Breast epithelium (tissue), 4 donors: ENCODE data around the gene GABRA5. TPM values are rescaled to one million over a fixed set of nuclear protein-coding genes. Genes with fewer than 3 reads are reported as not detected.

Experiments used
- DNase-seq, 2 donors: peaks; one replicate each; pipeline ENCODE4 v3.0.0-alpha.2; 2019; ENCODE audit warnings: low spot score in 2 of 2
- H3K27ac ChIP-seq, 2 donors: fragments of 200-600 bp; sonication (generic) in 1 of 2; one replicate each; pipeline ENCODE4 v1.5.1; 2016 to 2019; ENCODE audit warnings: mild to moderate bottlenecking in 1 of 2
- H3K27me3 ChIP-seq, 2 donors: fragments of 200-600 bp; sonication (generic) in 1 of 2; one replicate each; pipeline versions ENCODE4 v1.5.1 to v1.6.0; 2017 to 2019; ENCODE audit warnings: control low read depth in 1 of 2, mild to moderate bottlenecking in 1 of 2
- H3K36me3 ChIP-seq: fragments of 200-600 bp; one replicate; pipeline ENCODE4 v1.5.1; 2019
- H3K4me1 ChIP-seq, 2 donors: fragments of 200-600 bp; sonication (generic); one replicate each; pipeline ENCODE4 v1.5.1; 2016 to 2019; ENCODE audit warnings: control low read depth in 1 of 2
- H3K4me3 ChIP-seq, 3 donors: fragments of 200-600 bp; sonication (generic); 1 replicate in 2 of 3; 2 replicates in 1 of 3; pipeline ENCODE4 v1.5.1; 2016 to 2019; ENCODE audit warnings: mild to moderate bottlenecking in 3 of 3, moderate library complexity in 2 of 3
- H3K9me3 ChIP-seq, 2 donors: fragments of 200-600 bp; sonication (generic) in 1 of 2; one replicate each; pipeline ENCODE4 v1.5.1; 2016 to 2019; ENCODE audit warnings: control low read depth in 1 of 2
- CTCF ChIP-seq, 3 donors: fragments of 450-650 bp; IDR thresholded peaks; one replicate each; pipeline ENCODE4 v1.5.1; 2016 to 2017; ENCODE audit warnings: antibody characterized with exemption in 3 of 3, mild to moderate bottlenecking in 3 of 3, moderate library complexity in 3 of 3
- POLR2A ChIP-seq: fragments of 450-650 bp; IDR thresholded peaks from one replicate; pipeline ENCODE4 v1.6.1; 2016; ENCODE audit warnings: antibody characterized with exemption, mild to moderate bottlenecking, moderate library complexity
- POLR2AphosphoS5 ChIP-seq, 3 donors: sonication (generic); formaldehyde crosslinking; IDR thresholded peaks; one replicate each; pipeline ENCODE4 v1.6.1; 2017; ENCODE audit warnings: antibody characterized with exemption in 3 of 3
- intact Hi-C: fragments of 100-400 bp; cut with DNase I; formaldehyde crosslinking; loops from one replicate; pipeline ENCODE4 v1.15.1; 2023; ENCODE audit warnings: low total_unique reads
- total RNA-seq, 3 donors: library from RNA; depleted of rRNA; stranded (reverse); fragments of >200 nt; gene quantifications; one replicate each; pipeline ENCODE4 v1.1.0, GENCODE V29; 2016

Gene GABRA5
- total RNA-seq, 3 donors from 2014 or later: not detected

- Histone ChIP-seq H3K36me3 (no peaks in the 10 kb centered on the region), H3K4me1 (no peaks in the 10 kb centered on the region), H3K27ac (no peak overlapping the region), H3K9me3 (no peaks in the 10 kb centered on the region), H3K27me3 (peaks cover 0 to 28% of the 10 kb centered on the region in 2 donors), H3K4me3 (no peak overlapping the region)
- no peak for TF ChIP-seq POLR2AphosphoS5 (IDR thresholded peaks at IDR 0.05)
- no peak for TF ChIP-seq CTCF (IDR thresholded peaks at IDR 0.05)
- TF ChIP-seq POLR2A: no peak
- no peak for DNase-seq
- intact Hi-C loops: no loop called here
Observed at GRCh38 chr15:26968806-26969205, 101.9 kb downstream of the GABRA5 start.

GRCh38 chr15:26970712-26971210 lies 103.9 kb downstream of the GABRA5 start, which contains the start of gene GABRG3:
TSS of gene GABRG3 (plus strand) at chr15:26971181.
- TF ChIP-seq POLR2A (no peak), CTCF (IDR thresholded peaks at IDR 0.05) (no peak), POLR2AphosphoS5 (IDR thresholded peaks at IDR 0.05) (no peak)
- Histone ChIP-seq H3K4me1 (no peaks in the 10 kb centered on the region), H3K36me3 (no peaks in the 10 kb centered on the region), H3K4me3 (peak within 1 kb of the TSS in 2 of 3 donors; percentile 48 to 62), H3K9me3 (no peaks in the 10 kb centered on the region), H3K27ac (no peak within 1 kb of the TSS), H3K27me3 (peaks cover 0 to 28% of the 10 kb centered on the region in 2 donors)
- DNase-seq: no peak
- intact Hi-C loops: no loop called here

GRCh38 chr15:26971271-26972018 lies 104.6 kb downstream of the GABRA5 start:
- Histone ChIP-seq H3K4me1 (no peaks in the 10 kb centered on the region), H3K27ac (no peak overlapping the region), H3K27me3 (peaks cover 0 to 28% of the 10 kb centered on the region in 2 donors), H3K9me3 (no peaks in the 10 kb centered on the region), H3K36me3 (no peaks in the 10 kb centered on the region), H3K4me3 (peak overlapping the region in 2 of 3 donors; percentile 48 to 62)
- TF ChIP-seq POLR2A (no peak), POLR2AphosphoS5 (IDR thresholded peaks at IDR 0.05) (no peak), CTCF (IDR thresholded peaks at IDR 0.05) (no peak)
- DNase-seq: no peak
- intact Hi-C loops: no loop called here

- H3K27ac ChIP-seq: no peak overlapping the region
- H3K4me3 ChIP-seq: no peak overlapping the region
- DNase-seq: no peak
- H3K9me3 ChIP-seq: no peaks in the 10 kb centered on the region
- peaks cover 0 to 22% of the 10 kb centered on the region in 2 donors for H3K27me3 ChIP-seq
- intact Hi-C loops: no loop called here
- TF ChIP-seq CTCF (IDR thresholded peaks at IDR 0.05): no peak
- TF ChIP-seq POLR2AphosphoS5 (IDR thresholded peaks at IDR 0.05): no peak
- TF ChIP-seq POLR2A: no peak
- no peaks in the 10 kb centered on the region for H3K4me1 ChIP-seq
- no peaks in the 10 kb centered on the region for H3K36me3 ChIP-seq
Observed at GRCh38 chr15:26972636-26973035, 105.8 kb downstream of the GABRA5 start.

- H3K27me3 ChIP-seq: peaks cover 0 to 21% of the 10 kb centered on the region in 2 donors
- no peaks in the 10 kb centered on the region for H3K36me3 ChIP-seq
- TF ChIP-seq CTCF (IDR thresholded peaks at IDR 0.05) (peak in 2 of 3 donors; percentile 15 to 27), POLR2AphosphoS5 (IDR thresholded peaks at IDR 0.05) (no peak)
- no peak overlapping the region for H3K27ac ChIP-seq
- no peaks in the 10 kb centered on the region for H3K4me1 ChIP-seq
- intact Hi-C loops: no loop called here
- no peaks in the 10 kb centered on the region for H3K9me3 ChIP-seq
- no peak overlapping the region for H3K4me3 ChIP-seq
- DNase-seq: no peak
Observed at GRCh38 chr15:26974120-26974780, 107.4 kb downstream of the GABRA5 start.
